Panc1 (cell line): ENCODE data around the gene VSNL1. TPM values are rescaled to one million over a fixed set of nuclear protein-coding genes. Genes with fewer than 3 reads are reported as not detected.

Experiments
- ATAC-seq: fragments of 200-7000 bp; cut with Tn5 transposase; 2 replicates; pipeline ENCODE4 v1.9.1; 2020; ENCODE audit warnings: mild to moderate bottlenecking, moderate library complexity
- BruUV-seq: library from RNA; stranded (reverse); fragments of 400-500 nt; replicated peaks from 2 replicates; lab custom pipeline; 2021; lab: Mats Ljungman, UMichigan
- CTCF ChIA-PET: fragments of 300-600 bp; sonication (Branson Sonifier 250); formaldehyde crosslinking; loops from one replicate; lab custom pipeline; 2022; ENCODE audit warnings: antibody characterized with exemption; lab: Charles Lee
- POLR2A ChIA-PET: fragments of 300-600 bp; sonication (Branson Sonifier 250); formaldehyde crosslinking; loops from one replicate; lab custom pipeline; 2022; ENCODE audit warnings: antibody characterized with exemption; lab: Charles Lee
- DNase-seq: peaks from one replicate; pipeline ENCODE4 v3.0.0-alpha.2; 2010; ENCODE audit warnings: low read depth, low spot score
- H3K27ac ChIP-seq: 2 replicates; pipeline ENCODE4 v1.5.1; 2011; ENCODE audit warnings: mild to moderate bottlenecking, low read length, inconsistent platforms
- H3K27me3 ChIP-seq: fragments of 200-500 bp; sonication (Bioruptor generic); 2 replicates; pipeline ENCODE4 v1.6.0; 2014; ENCODE audit warnings: low read length, inconsistent platforms; ENCODE audit not compliant: control insufficient read depth, insufficient read depth
- H3K36me3 ChIP-seq: fragments of 200-500 bp; sonication (Bioruptor generic); 2 replicates; pipeline ENCODE4 v1.5.1; 2014; ENCODE audit warnings: inconsistent platforms, mild to moderate bottlenecking, low read length, moderate library complexity; ENCODE audit not compliant: control insufficient read depth, insufficient read depth
- H3K4me1 ChIP-seq: 2 replicates; pipeline ENCODE4 v1.5.1; 2011; ENCODE audit warnings: inconsistent platforms, mild to moderate bottlenecking, low read length, moderate library complexity; ENCODE audit not compliant: control insufficient read depth, insufficient read depth
- H3K4me3 ChIP-seq, 2 experiments: 2 replicates each; pipeline ENCODE4 v1.5.1; 2011 to 2012; ENCODE audit warnings: low read depth in 2 of 2, low read length in 2 of 2, mild to moderate bottlenecking in 2 of 2, inconsistent platforms in 1 of 2, moderate library complexity in 1 of 2
- H3K9me3 ChIP-seq: fragments of 200-500 bp; sonication (Bioruptor generic); 2 replicates; pipeline ENCODE4 v1.5.1; 2014; ENCODE audit warnings: low read depth, mild to moderate bottlenecking, inconsistent platforms, low read length, moderate library complexity; ENCODE audit not compliant: control insufficient read depth, insufficient read depth
- POLR2AphosphoS5 ChIP-seq: IDR thresholded peaks from 2 replicates; pipeline ENCODE4 v1.6.1; 2012; ENCODE audit warnings: mild to moderate bottlenecking, low read depth, low read length, moderate library complexity
- SIN3A ChIP-seq: IDR thresholded peaks from 2 replicates; pipeline ENCODE4 v1.6.1; 2012; ENCODE audit warnings: low read depth, mild to moderate bottlenecking, low read length, moderate library complexity, borderline replicate concordance; ENCODE audit not compliant: insufficient read depth
- TCF7L2 ChIP-seq: IDR thresholded peaks from 2 replicates; pipeline ENCODE4 v1.6.1; 2011; ENCODE audit warnings: mild to moderate bottlenecking, low read depth, low read length, inconsistent platforms
- in situ Hi-C: cut with HindIII; loops from 2 replicates; pipeline ENCODE4 v1.10.0; 2016; ENCODE audit warnings: low sequenced_read_pairs, low pct_unique_long_range_greater_than_20kb
- intact Hi-C: fragments of 100-400 bp; cut with micrococcal nuclease; formaldehyde crosslinking; loops from one replicate; pipeline ENCODE4 v1.10.0; 2022; ENCODE audit not compliant: unreplicated experiment
- total RNA-seq: library from RNA; stranded (reverse); gene quantifications from one replicate; pipeline ENCODE4 v1.2.1, GENCODE V29; 2021; ENCODE audit not compliant: unreplicated experiment
- TF ChIP-seq, protein P1 (sequence below): fragments of 450-650 bp; IDR thresholded peaks from 2 replicates; pipeline ENCODE4 v1.5.1; 2017; ENCODE audit warnings: mild to moderate bottlenecking
- TF ChIP-seq, protein P2 (sequence below), 2 experiments: IDR thresholded peaks; 2 replicates each; pipeline ENCODE4 v1.6.1; 2011 to 2012; ENCODE audit warnings: low read depth in 2 of 2, control low read depth in 1 of 2, low read length in 1 of 2, mild to moderate bottlenecking in 1 of 2, moderate library complexity in 1 of 2; ENCODE audit not compliant: insufficient read depth in 1 of 2

VSNL1 gene
- total RNA-seq, 1 experiment from 2014 or later: not detected

DNA sequence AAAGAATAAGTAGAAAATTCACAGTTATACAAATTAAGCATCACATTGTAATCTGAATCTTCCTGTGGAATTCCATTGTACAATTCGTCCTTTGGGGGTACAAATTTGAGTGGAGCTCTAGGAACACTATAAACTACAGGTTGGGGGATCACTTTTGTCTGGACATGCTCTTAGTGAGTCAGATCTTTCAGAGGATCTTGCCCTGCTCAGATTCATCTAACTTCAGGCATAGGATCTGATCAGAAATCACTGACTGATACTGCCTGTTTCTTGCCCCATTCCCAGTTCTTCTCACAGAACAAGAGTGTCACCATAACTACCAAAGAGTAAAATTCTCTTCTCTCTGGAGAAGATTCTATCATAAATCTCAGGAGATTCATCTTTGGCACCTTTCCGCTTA lies 10.7 kb upstream of the VSNL1 start:
- in situ Hi-C loops (no loop called here), intact Hi-C loops (no loop called here)
- no peaks in the 10 kb centered on the region for H3K36me3 ChIP-seq
- no peaks in the 10 kb centered on the region for H3K9me3 ChIP-seq
- BruUV-seq: no TSS peak
- no peak for DNase-seq
- peaks cover 10% of the 10 kb centered on the region; the same call in 1 of the 2 replicates for H3K27me3 ChIP-seq
- H3K4me1 ChIP-seq: no peaks in the 10 kb centered on the region
- ATAC-seq: no peak
- POLR2A ChIA-PET: interaction anchor here (0.6 kb wide), 1 partner anchor 175 kb away, joined by 10 read pairs; no protein-coding TSS in a partner anchor
- no peak overlapping the region for H3K27ac ChIP-seq
- CTCF ChIA-PET: no interaction called here
- no peak for TF ChIP-seq POLR2AphosphoS5
- H3K4me3 ChIP-seq: no peak overlapping the region

DNA sequence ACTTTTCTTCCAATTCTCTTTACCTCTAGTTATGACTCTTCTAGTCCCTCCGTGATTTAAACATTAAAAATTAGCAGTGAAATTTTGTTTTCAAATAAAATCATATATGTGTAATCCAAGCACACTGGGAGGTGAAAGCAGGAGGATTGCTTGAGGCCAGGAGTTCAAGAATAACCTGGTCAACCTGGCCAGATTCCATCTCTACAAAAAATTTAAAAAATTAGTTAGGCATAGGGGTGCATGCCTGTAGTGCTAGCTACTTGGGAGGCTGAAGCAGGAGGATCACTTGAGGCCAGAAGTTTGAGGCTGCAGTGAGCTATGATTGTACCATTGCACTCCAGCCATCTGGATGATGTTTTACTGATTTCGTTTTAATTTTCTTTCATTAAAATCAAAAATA lies 7.0 kb upstream of the VSNL1 start:
- Histone ChIP-seq H3K27ac (no peak overlapping the region), H3K36me3 (no peaks in the 10 kb centered on the region), H3K9me3 (no peaks in the 10 kb centered on the region), H3K27me3 (peaks cover 14% of the 10 kb centered on the region), H3K4me3 (no peak overlapping the region), H3K4me1 (no peaks in the 10 kb centered on the region; the same call in 1 of the 2 replicates)
- intact Hi-C loops (no loop called here), in situ Hi-C loops (no loop called here)
- DNase-seq (no peak), ATAC-seq (no peak)
- ChIA-PET CTCF (no interaction called here), POLR2A (no interaction called here)
- no TSS peak for BruUV-seq
- TF ChIP-seq, protein P1, sequence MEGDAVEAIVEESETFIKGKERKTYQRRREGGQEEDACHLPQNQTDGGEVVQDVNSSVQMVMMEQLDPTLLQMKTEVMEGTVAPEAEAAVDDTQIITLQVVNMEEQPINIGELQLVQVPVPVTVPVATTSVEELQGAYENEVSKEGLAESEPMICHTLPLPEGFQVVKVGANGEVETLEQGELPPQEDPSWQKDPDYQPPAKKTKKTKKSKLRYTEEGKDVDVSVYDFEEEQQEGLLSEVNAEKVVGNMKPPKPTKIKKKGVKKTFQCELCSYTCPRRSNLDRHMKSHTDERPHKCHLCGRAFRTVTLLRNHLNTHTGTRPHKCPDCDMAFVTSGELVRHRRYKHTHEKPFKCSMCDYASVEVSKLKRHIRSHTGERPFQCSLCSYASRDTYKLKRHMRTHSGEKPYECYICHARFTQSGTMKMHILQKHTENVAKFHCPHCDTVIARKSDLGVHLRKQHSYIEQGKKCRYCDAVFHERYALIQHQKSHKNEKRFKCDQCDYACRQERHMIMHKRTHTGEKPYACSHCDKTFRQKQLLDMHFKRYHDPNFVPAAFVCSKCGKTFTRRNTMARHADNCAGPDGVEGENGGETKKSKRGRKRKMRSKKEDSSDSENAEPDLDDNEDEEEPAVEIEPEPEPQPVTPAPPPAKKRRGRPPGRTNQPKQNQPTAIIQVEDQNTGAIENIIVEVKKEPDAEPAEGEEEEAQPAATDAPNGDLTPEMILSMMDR: no peak
- no peak for TF ChIP-seq POLR2AphosphoS5
- no peak for TF ChIP-seq TCF7L2
- TF ChIP-seq SIN3A: no peak
- TF ChIP-seq, protein P2, sequence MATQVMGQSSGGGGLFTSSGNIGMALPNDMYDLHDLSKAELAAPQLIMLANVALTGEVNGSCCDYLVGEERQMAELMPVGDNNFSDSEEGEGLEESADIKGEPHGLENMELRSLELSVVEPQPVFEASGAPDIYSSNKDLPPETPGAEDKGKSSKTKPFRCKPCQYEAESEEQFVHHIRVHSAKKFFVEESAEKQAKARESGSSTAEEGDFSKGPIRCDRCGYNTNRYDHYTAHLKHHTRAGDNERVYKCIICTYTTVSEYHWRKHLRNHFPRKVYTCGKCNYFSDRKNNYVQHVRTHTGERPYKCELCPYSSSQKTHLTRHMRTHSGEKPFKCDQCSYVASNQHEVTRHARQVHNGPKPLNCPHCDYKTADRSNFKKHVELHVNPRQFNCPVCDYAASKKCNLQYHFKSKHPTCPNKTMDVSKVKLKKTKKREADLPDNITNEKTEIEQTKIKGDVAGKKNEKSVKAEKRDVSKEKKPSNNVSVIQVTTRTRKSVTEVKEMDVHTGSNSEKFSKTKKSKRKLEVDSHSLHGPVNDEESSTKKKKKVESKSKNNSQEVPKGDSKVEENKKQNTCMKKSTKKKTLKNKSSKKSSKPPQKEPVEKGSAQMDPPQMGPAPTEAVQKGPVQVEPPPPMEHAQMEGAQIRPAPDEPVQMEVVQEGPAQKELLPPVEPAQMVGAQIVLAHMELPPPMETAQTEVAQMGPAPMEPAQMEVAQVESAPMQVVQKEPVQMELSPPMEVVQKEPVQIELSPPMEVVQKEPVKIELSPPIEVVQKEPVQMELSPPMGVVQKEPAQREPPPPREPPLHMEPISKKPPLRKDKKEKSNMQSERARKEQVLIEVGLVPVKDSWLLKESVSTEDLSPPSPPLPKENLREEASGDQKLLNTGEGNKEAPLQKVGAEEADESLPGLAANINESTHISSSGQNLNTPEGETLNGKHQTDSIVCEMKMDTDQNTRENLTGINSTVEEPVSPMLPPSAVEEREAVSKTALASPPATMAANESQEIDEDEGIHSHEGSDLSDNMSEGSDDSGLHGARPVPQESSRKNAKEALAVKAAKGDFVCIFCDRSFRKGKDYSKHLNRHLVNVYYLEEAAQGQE (IDR thresholded peaks at IDR 0.05; ENCODE audit: insufficient read depth in 1 of 2, low read depth in 2 of 2, low read length in 1 of 2): no peak

DNA sequence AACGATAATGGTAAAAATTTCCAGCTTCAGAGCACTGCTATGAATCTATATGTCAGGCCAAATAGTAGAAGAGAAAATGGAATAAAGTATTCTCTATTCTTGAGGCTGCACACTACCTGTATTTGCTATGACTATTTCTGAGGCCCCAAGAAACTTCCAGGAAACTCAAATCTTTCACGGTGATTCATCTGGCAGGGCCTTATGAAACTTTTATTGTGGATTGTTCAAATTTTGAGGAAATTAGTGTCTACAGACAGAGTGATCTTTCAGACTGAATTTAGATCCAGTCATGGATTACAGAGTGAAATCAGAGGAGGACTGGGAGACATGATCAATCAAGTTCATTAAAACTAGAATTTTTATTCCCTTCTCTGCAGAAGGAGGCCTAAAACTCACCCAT lies 4.1 kb upstream of the VSNL1 start:
- DNase-seq: no peak
- no peak overlapping the region for H3K4me3 ChIP-seq
- ATAC-seq: no peak
- no peak overlapping the region for H3K27ac ChIP-seq
- no peaks in the 10 kb centered on the region for H3K9me3 ChIP-seq
- BruUV-seq: no TSS peak
- H3K4me1 ChIP-seq: peaks cover 8% of the 10 kb centered on the region
- H3K36me3 ChIP-seq: peaks cover 2% of the 10 kb centered on the region; the same call in 1 of the 2 replicates
- in situ Hi-C loops: no loop called here
- no peak for TF ChIP-seq SIN3A
- TF ChIP-seq POLR2AphosphoS5: no peak
- TF ChIP-seq TCF7L2: no peak
- TF ChIP-seq, protein P1: no peak
- TF ChIP-seq, protein P2 (IDR thresholded peaks at IDR 0.05; ENCODE audit: insufficient read depth in 1 of 2, low read depth in 2 of 2, low read length in 1 of 2): no peak
- intact Hi-C loops: no loop called here
- CTCF ChIA-PET: no interaction called here
- H3K27me3 ChIP-seq: peaks cover 26% of the 10 kb centered on the region
- POLR2A ChIA-PET: no interaction called here
